CD4-positive, alpha-beta T cell (primary cell): ENCODE data around the gene CCDC12. TPM values are rescaled to one million over a fixed set of nuclear protein-coding genes. Genes with fewer than 3 reads are reported as not detected.

Source experiments
- ATAC-seq: fragments of 200-7000 bp; cut with Tn5 transposase; one replicate; pipeline ENCODE4 v1.10.0; 2022; ENCODE audit warnings: mild to moderate bottlenecking; ENCODE audit not compliant: poor library complexity
- CTCF ChIA-PET: fragments of 350-600 bp; sonication (Branson Sonifier 250); formaldehyde crosslinking; loops from one replicate; lab custom pipeline; 2021; ENCODE audit warnings: antibody characterized with exemption, inconsistent platforms; lab: Charles Lee
- POLR2A ChIA-PET: fragments of 350-600 bp; sonication (Branson Sonifier 250); formaldehyde crosslinking; loops from one replicate; lab custom pipeline; 2021; ENCODE audit warnings: antibody characterized with exemption, inconsistent platforms; lab: Charles Lee
- DNase-seq, 14 experiments: peaks; one replicate each; pipeline ENCODE4 v3.0.0-alpha.2; 2013 to 2020; ENCODE audit warnings: mixed read lengths in 2 of 14
- H3K27ac ChIP-seq, 2 donors: one replicate each; pipeline versions ENCODE4 v1.5.1 to v1.7.0; 2013; ENCODE audit warnings: low read length in 2 of 2, low read depth in 1 of 2, mild to moderate bottlenecking in 1 of 2
- H3K27me3 ChIP-seq, 2 experiments: 1 replicate in 1 of 2; 2 replicates in 1 of 2; pipeline versions ENCODE4 v1.6.1 to v1.7.0; 2013; ENCODE audit warnings: low read length in 2 of 2, control low read depth in 1 of 2, mild to moderate bottlenecking in 1 of 2, moderate library complexity in 1 of 2; ENCODE audit not compliant: insufficient read depth in 2 of 2, control insufficient read depth in 1 of 2
- H3K36me3 ChIP-seq: one replicate; pipeline ENCODE4 v1.6.1; 2013; ENCODE audit warnings: low read length, control low read depth; ENCODE audit not compliant: insufficient read depth
- H3K4me1 ChIP-seq: one replicate; pipeline ENCODE4 v1.6.1; 2013; ENCODE audit warnings: low read length, control low read depth; ENCODE audit not compliant: insufficient read depth
- H3K4me3 ChIP-seq: one replicate; pipeline ENCODE4 v1.5.1; 2013; ENCODE audit warnings: mild to moderate bottlenecking, low read length, moderate library complexity
- H3K9me3 ChIP-seq, 2 experiments: 1 replicate in 1 of 2; 2 replicates in 1 of 2; pipeline versions ENCODE4 v1.6.1 to v1.7.0; 2013; ENCODE audit warnings: low read length in 2 of 2, mild to moderate bottlenecking in 2 of 2, control low read depth in 1 of 2, moderate library complexity in 1 of 2; ENCODE audit not compliant: control insufficient read depth in 1 of 2, insufficient read depth in 1 of 2
- H3K27ac Mint-ChIP-seq: one replicate; pipeline ENCODE4 v1.8.0; 2020; ENCODE audit warnings: mixed read lengths
- H3K27me3 Mint-ChIP-seq: one replicate; pipeline ENCODE4 v1.8.0; 2021; ENCODE audit warnings: mixed read lengths
- H3K36me3 Mint-ChIP-seq: one replicate; pipeline ENCODE4 v1.8.0; 2021; ENCODE audit warnings: low read depth, mixed read lengths
- H3K4me1 Mint-ChIP-seq: one replicate; pipeline ENCODE4 v1.8.0; 2021; ENCODE audit warnings: low read depth, mixed read lengths
- H3K4me3 Mint-ChIP-seq: one replicate; pipeline ENCODE4 v1.8.0; 2020; ENCODE audit warnings: mild to moderate bottlenecking, mixed read lengths
- H3K9me3 Mint-ChIP-seq: one replicate; pipeline ENCODE4 v1.8.0; 2020; ENCODE audit warnings: mixed read lengths
- intact Hi-C, 2 experiments: fragments of 100-400 bp; cut with DNase I in 1 of 2; cut with micrococcal nuclease in 1 of 2; formaldehyde crosslinking; loops; one replicate each; pipeline versions ENCODE4 v1.15.1 to v1.9.0; 2023 to 2025; cut with DNase I, micrococcal nuclease
- total RNA-seq, 174 experiments: library from RNA in 2 of 174; stranded (reverse) in 2 of 174; gene quantifications; one replicate each; pipeline ENCODE4 v1.2.3 and lab custom pipeline; 2021 to 2026
- TF ChIP-seq, protein P1 (sequence below): fragments of 200-600 bp; IDR thresholded peaks from one replicate; pipeline ENCODE4 v1.8.0; 2022; ENCODE audit warnings: antibody characterized with exemption, mild to moderate bottlenecking

The CCDC12 gene
- total RNA-seq, 2 experiments from 2014 or later: 57.5 to 59.5 TPM

DNA sequence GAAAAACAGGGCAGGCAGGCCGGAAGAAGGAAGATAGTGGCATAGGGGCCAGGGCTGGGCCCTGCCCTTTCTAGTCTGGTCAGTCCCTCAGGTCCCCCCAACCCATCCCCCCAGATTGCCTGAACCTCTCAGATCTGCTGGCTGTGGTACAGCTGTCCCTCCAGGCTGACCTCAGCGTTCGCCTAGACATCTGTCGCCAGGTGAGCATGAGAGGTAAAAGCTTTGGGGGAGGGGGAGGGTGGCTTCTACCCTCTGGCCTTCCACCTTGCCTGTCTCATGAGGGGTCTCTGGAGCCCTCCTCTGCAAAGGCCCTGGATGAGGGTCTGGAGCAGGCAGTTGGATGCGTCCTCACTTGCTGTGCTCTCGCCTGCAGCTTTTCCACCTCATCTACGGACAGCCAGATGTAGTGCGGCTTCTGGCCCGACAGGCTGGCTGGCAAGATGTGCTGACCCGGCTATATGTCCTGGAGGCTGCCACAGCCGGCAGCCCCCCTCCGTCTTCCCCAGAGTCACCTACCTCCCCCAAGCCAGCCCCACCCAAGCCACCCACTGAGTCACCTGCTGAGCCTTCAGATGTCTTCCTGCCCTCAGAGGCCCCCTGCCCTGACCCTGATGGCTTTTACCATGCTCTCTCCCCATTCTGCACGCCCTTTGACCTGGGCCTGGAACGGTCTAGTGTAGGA, 23.1 kb upstream of the CCDC12 start:
- POLR2A ChIA-PET: interaction anchor here (1.2 to 1.4 kb wide), 2 partner anchors 20 to 61 kb away, joined by 3 to 5 read pairs; partner anchors contain the start of gene NBEAL2
- H3K27ac Mint-ChIP-seq: no peak overlapping the region
- H3K36me3 Mint-ChIP-seq: peaks cover 66% of the 10 kb centered on the region

DNA sequence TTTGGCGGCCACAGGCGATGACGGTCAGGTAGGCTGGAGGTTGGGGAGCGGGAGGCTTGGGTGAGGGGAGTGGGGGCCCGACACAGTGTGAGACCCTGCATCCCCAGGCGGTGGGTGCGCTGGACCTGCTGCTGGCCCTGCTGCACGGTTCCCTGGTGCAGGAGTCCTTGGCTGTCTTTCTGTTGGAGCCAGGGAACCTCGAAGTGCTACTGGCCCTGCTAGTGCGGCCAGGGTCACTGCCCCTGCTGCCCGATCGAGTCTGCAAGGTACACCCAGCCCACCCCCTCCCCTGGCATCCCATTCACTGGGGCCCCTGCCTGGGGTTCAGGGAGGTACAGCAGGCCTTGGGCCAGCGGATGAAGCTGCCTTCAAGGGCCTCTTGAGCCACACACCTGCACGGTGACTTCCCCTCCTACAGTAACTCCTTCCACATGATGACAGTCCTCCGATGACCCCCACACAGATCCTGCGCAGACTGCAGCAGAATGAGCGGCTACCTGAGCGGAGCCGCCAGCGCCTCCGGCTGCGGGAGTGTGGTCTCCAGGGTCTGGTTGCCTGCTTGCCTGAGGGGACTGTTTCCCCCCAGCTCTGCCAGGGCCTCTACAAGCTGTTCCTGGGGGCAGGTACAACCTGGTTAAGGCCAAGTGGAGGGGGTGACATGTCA, 22.4 kb upstream of the CCDC12 start:
- peaks cover 99% of the 10 kb centered on the region for H3K36me3 ChIP-seq
- Mint-ChIP-seq H3K9me3 (no peaks in the 10 kb centered on the region), H3K36me3 (peaks cover 66% of the 10 kb centered on the region), H3K27ac (peak overlapping the region; percentile 25), H3K4me1 (peaks cover 16% of the 10 kb centered on the region), H3K4me3 (no peak overlapping the region), H3K27me3 (no peaks in the 10 kb centered on the region)
- TF ChIP-seq, protein P1, sequence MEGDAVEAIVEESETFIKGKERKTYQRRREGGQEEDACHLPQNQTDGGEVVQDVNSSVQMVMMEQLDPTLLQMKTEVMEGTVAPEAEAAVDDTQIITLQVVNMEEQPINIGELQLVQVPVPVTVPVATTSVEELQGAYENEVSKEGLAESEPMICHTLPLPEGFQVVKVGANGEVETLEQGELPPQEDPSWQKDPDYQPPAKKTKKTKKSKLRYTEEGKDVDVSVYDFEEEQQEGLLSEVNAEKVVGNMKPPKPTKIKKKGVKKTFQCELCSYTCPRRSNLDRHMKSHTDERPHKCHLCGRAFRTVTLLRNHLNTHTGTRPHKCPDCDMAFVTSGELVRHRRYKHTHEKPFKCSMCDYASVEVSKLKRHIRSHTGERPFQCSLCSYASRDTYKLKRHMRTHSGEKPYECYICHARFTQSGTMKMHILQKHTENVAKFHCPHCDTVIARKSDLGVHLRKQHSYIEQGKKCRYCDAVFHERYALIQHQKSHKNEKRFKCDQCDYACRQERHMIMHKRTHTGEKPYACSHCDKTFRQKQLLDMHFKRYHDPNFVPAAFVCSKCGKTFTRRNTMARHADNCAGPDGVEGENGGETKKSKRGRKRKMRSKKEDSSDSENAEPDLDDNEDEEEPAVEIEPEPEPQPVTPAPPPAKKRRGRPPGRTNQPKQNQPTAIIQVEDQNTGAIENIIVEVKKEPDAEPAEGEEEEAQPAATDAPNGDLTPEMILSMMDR: peak; percentile 59
- ATAC-seq (no peak), DNase-seq (no peak)
- H3K9me3 ChIP-seq: no peaks in the 10 kb centered on the region
- peaks cover 35% of the 10 kb centered on the region for H3K4me1 ChIP-seq
- H3K4me3 ChIP-seq: no peak overlapping the region
- ChIA-PET CTCF (interaction anchor here (0.7 to 3.2 kb wide), 5 partner anchors 11 to 89 kb away, joined by 3 to 11 read pairs (median 4); no protein-coding TSS in a partner anchor), POLR2A (interaction anchor here (1.2 to 1.9 kb wide), 4 partner anchors 19 to 61 kb away, joined by 3 to 9 read pairs (median 4); partner anchors contain the start of gene NBEAL2)
- no peak overlapping the region for H3K27ac ChIP-seq
- intact Hi-C loops: loop anchor here (1.0 to 5.0 kb wide), 5 partner anchors 76 to 294 kb away; no protein-coding TSS in a partner anchor
- H3K27me3 ChIP-seq: no peaks in the 10 kb centered on the region

More for the DNA sequence above, 23.1 kb upstream of the CCDC12 start:
- peaks cover 99% of the 10 kb centered on the region for H3K36me3 ChIP-seq
- H3K4me3 ChIP-seq: no peak overlapping the region
- no peaks in the 10 kb centered on the region for H3K27me3 ChIP-seq
- no peak for ATAC-seq
- TF ChIP-seq, protein P1: no peak
- CTCF ChIA-PET: interaction anchor here (3.2 kb wide), 1 partner anchor 76 kb away, joined by 11 read pairs; no protein-coding TSS in a partner anchor
- Mint-ChIP-seq H3K4me1 (peaks cover 16% of the 10 kb centered on the region), H3K9me3 (no peaks in the 10 kb centered on the region), H3K4me3 (no peak overlapping the region), H3K27me3 (no peaks in the 10 kb centered on the region)
- peaks cover 35% of the 10 kb centered on the region for H3K4me1 ChIP-seq
- no peak overlapping the region for H3K27ac ChIP-seq
- no peak for DNase-seq
- H3K9me3 ChIP-seq: no peaks in the 10 kb centered on the region
- intact Hi-C loops: loop anchor here (2.0 to 5.0 kb wide), 4 partner anchors 77 to 295 kb away; no protein-coding TSS in a partner anchor

DNA sequence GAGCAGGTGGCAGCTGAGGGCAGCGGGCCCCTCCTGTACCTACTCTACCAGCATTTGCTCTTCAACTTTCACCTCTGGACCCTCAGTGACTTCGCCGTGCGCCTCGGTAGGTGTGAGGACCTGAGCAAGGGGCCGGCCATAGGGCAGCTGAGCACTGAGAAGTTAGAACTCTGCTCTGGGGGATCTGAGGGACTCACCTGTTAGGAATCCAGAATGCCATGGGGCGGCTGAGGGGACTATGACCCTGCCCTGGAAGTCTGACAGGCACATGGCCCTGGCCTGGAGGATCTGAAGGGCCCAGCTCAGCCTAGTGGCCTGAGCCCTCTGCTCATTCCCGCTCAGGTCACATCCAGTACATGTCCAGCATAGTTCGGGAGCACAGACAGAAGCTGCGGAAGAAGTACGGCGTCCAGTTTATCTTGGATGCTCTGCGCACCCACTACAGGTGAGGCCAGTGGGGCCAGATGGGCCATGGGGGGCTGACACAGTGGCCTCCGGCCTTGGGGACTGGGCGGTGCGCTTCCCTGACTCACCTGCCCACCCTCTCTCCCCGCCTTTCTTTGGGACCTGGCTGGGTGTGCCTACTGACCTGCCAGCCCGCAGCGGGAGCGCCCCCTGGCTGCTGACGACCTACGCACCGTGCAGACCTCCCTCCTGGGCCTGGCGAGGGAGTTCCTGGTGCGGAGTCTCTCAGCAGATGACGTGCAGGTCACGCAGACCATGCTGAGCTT, 21.7 kb upstream of the CCDC12 start:
- intact Hi-C loops: loop anchor here (1.0 to 5.0 kb wide), 5 partner anchors 75 to 293 kb away; no protein-coding TSS in a partner anchor

More for the DNA sequence above, 21.7 kb upstream of the CCDC12 start:
- TF ChIP-seq, protein P1: peak; percentile 86
- Histone ChIP-seq H3K4me1 (peaks cover 35% of the 10 kb centered on the region), H3K36me3 (peaks cover 98% of the 10 kb centered on the region), H3K9me3 (no peaks in the 10 kb centered on the region), H3K4me3 (no peak overlapping the region), H3K27ac (no peak overlapping the region), H3K27me3 (no peaks in the 10 kb centered on the region)
- peaks cover 67% of the 10 kb centered on the region for H3K36me3 Mint-ChIP-seq
- CTCF ChIA-PET: interaction anchor here (0.6 to 3.2 kb wide), 8 partner anchors 11 to 89 kb away, joined by 3 to 11 read pairs (median 4); partner anchors contain the start of genes CCDC12 and NBEAL2
- H3K27ac Mint-ChIP-seq: peak overlapping the region; percentile 25
- POLR2A ChIA-PET: interaction anchor here (1.2 to 1.9 kb wide), 3 partner anchors 18 to 60 kb away, joined by 3 to 9 read pairs (median 3); partner anchors contain the start of gene NBEAL2
- H3K9me3 Mint-ChIP-seq: no peaks in the 10 kb centered on the region
- peaks cover 16% of the 10 kb centered on the region for H3K4me1 Mint-ChIP-seq
- no peaks in the 10 kb centered on the region for H3K27me3 Mint-ChIP-seq
- no peak overlapping the region for H3K4me3 Mint-ChIP-seq
- ATAC-seq (peak; percentile 79), DNase-seq (peak; percentile 59 to 88 (median 74))
